ENCODE data around the gene OSBP2. TPM values are rescaled to one million over a fixed set of nuclear protein-coding genes. Genes with fewer than 3 reads are reported as not detected.

Gene OSBP2
- total RNA-seq, 1 donor from 2014 or later, result 15.1 TPM

Small RNA genes within 50 kb of the gene (microRNA-seq; reads per million reads assigned to microRNA genes)
- gene MIR3200, result 19.7 reads per million, percentile 36 among the genes with 10 or more reads in this experiment

Other genes starting within 250 kb of the OSBP2 start
- not detected for gene SEC14L3, start 222.9 kb upstream of the OSBP2 start, total RNA-seq
- not detected for gene SEC14L4, start 189.2 kb upstream of the OSBP2 start, total RNA-seq
- gene SEC14L6, start 148.1 kb upstream of the OSBP2 start, total RNA-seq, result not detected
- 0.27 TPM for gene GAL3ST1, start 120.2 kb upstream of the OSBP2 start, total RNA-seq
- gene PES1, start 103.0 kb upstream of the OSBP2 start, total RNA-seq, result 19.3 TPM
- gene TCN2, start 87.7 kb upstream of the OSBP2 start, total RNA-seq, result 13.4 TPM
- 4.1 TPM for gene SLC35E4, start 59.1 kb upstream of the OSBP2 start, total RNA-seq
- gene DUSP18, start 27.0 kb upstream of the OSBP2 start, total RNA-seq, result 2.2 TPM

Measured in Right ventricle myocardium superior (tissue), 1 donor.